NCI-H524 treated with DMSO at 0.1 percent for 48 hours (cell line): ENCODE data around the gene MPG.

Source experiments
- DNase-seq: peaks from one replicate; lab custom pipeline; 2025; lab: John Stamatoyannopoulos, UW

MPG gene

DNA sequence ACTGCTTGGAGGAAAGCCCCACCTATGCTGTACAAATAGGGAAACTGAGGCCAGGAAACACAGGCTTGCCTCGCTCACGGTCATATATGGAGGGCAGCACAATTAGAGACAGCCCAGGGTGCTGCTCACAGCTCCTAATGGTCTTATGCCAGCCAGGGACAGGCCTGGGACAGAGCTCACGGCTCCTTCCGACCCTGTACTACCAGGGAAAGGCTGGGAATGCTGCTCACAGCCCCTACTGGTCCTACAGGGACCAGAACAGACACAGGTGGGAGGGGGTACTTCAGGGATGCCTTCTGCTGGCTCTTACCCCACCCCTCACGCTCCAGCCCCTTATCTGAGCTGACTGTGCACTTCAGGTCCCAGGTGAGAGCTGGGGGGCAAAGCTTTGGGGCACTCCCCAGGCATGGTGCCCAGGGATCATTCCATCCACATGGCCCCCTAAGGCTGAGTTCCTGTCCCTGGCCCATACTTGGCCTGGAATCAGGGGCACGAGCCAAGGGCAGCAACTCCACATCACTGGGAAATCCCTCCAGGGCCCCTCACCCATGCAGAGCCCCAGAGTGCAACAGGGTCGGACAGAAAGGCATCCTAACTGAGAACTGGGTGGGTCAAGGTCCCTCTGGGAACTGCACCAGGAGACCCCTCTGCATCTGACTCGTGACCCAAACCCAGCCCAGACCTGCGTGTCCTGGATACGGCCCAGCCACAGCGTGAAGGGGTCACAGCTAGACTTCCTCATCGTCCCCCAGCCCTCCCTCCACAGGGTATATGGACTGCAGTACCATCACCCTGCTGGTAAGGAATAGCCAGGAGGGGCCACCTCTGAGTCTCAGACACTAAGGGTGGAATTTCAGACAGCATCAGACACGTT is 11.5 kb upstream of the MPG start:
- no peak for DNase-seq

DNA sequence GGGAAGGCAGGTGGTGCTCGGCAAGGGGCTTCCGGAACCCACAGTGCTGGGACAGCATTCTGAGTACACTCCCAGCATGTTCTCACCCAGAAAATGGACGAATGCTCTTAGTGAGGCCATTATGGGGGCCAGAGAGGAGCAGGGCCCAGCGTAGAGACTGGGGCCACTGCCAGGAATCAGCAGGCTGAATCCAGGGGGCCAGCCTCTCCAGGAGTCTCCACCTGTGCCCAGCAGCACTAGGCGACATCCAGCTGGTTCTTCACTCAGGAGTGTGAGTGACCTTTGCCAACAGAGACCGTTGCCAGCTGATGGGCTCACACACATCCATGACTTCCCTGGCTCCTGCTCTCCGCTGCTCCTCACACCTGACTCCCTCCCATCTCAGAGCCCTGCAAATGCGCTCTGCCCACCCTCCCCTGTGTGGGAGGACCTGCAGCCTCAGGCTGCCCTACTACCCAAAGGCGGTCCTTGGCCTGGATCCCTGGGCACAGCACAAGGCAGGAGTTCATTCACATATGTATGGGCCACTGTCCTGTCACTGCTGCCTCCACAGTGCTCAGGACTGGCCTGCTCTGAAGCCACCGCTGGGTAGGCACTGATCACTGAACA is 10.7 kb upstream of the MPG start:
- DNase-seq, result no peak

DNA sequence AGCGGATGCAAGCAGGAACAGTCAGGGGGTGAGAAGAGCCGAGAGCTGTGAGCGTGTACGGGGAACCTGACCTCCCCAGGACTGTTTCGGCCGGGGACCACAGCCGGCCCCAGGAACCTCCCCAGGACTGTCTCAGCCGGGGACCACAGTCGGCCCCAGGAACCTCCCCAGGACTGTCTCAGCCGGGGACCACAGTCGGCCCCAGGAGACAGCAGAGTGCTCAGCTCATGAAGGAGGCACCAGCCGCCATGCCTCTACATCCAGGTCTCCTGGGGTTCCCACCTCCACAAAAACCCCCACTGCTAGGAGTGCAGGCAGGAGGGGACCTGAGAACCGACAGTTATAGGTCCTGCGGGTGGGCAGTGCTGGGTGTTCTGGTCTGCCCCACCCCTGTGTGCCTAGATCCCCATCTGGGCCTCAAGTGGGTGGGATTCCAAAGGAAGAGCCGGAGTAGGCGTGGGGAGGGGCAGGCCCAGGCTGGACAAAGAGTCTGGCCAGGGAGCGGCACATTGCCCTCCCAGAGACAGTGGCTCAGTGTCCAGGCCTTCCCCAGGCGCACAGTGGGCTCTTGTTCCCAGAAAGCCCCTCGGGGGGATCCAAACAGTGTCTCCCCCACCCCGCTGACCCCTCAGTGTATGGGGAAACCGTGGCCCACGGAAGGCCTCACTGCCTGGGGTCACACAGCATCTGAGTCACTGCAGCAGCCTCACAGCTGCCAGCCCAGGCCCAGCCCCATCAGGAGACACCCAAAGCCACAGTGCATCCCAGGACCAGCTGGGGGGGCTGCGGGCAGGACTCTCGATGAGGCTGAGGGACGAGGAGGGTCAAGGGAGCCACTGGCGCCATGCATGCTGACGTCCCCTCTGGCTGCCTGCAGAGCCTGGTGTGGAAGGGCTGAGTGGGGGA is 9.9 kb upstream of the MPG start:
- no peak for DNase-seq

DNA sequence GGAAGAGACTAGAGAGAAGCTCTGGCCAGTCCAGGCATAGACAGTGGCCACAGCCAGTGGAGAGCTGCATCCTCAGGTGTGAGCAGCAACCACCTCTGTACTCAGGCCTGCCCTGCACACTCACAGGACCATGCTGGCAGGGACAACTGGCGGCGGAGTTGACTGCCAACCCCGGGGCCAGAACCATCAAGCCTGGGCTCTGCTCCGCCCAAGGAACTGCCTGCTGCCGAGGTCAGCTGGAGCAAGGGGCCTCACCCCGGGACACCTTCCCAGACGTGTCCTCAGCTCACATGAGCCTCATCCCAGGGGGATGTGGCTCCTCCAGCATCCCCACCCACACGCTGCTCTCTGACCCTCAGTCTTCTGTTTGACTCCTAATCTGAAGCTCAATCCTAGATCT is 8.8 kb upstream of the MPG start:
- DNase-seq, result no peak

DNA sequence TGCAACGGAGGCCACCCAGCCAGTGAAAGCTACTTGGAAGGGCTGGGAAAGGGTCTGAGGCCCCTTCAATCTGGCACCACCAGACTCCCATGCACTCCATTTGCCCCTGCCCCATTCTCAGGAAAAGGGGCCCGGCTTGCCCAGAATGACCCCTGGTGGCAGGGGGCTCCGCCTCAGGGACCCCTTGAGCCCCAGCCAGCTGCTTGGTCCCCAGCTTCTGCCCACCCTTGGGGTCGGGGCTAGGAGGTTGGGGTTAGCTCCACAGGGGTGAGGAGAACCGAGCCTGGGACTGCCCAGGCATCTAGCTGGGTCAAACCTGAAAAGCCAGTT is 6.8 kb upstream of the MPG start:
- no peak for DNase-seq

DNA sequence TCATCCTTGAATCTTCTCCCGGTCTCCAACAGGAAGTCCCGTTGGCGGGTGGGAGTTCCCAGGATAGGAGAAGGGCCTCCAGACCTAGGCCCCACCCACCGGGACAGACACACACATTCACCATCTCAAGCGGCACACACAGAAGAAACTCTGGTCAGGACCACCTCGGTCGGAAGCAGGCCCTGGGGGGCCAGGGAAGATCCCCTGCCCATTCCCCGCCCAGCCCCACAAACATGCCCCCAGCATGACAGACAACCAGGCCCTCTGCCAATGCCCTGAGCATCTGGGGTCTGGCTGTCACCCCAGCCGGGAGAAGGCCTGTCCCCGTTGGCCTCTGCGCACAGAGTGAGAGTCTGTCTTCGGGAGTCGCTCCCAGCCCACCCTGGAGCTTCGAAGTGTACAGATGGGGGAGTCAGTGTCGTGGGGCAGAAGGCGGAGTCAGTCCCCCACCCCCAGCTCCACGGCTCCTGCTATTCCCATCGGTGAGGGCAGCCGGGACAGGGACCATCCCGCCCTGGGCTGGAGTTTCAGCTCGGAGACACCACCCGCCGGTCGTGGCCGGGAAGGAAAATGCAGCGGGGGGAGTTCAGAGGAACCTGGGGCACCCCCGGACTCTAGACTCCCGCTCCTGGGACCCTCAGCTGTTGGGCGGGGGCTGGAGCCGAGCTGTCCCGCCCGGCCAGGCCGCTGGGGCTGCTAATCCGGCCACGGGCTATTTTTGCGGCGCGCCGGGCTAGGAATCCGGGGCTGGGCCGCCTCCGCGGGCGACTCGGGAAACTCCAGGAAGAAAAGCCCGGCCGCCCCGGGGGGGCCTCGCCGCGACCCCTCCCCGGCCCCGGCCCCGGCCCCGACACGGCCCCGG is 6.3 kb upstream of the MPG start:
- no peak for DNase-seq

DNA sequence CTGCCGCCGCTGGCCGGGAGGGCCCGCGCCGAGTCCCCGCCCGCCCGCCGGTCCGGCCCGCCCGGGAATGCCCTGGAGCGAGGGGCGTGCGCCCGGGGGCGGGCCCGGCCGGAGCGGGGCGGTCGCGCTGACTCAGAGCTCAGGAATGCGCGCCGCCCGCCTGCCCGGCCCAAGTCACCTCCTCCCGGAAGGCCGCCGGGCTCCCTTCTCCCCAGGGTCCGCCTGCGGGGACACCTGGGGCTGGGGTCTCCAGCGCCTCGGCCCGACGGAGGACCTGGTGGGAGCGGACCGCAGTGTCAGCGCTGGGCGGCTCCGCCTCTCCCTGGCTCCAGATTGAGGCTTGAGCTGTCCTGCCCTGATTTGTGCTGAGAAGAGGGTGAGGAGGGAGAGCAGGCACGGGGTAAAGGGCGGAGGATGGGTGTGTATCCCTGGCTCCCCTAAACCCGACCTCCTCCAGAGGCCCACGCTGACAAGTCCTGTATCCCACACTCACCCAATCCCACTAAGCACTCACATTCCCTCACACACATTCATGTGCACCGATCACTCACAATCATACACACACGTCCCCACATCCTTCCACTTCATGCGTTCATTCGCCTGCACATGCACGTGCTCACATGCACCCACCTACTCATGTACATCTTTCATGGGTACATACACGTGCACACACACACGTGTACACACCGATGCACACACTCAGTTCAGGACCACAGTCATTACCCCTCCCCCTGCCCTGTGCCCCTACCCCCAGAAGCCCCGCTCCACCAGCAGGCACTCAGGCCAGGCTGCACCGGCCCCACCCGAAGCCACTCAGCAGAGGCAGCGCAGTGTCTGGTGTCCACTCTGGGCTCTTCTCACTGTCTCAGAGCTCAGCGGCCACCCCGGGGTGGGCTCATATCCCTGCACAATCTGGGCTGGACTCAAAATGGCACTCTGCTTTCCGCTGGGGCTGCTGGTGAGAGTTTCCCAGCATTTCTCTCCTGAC is 5.2 kb upstream of the MPG start, which contains the start of gene RHBDF1:
Gene RHBDF1, minus strand, starts transcription at position 71 of the 988 bp plus-strand sequence. CDS start 7,616 bp downstream, outside the sequence.
- no peak for DNase-seq

DNA sequence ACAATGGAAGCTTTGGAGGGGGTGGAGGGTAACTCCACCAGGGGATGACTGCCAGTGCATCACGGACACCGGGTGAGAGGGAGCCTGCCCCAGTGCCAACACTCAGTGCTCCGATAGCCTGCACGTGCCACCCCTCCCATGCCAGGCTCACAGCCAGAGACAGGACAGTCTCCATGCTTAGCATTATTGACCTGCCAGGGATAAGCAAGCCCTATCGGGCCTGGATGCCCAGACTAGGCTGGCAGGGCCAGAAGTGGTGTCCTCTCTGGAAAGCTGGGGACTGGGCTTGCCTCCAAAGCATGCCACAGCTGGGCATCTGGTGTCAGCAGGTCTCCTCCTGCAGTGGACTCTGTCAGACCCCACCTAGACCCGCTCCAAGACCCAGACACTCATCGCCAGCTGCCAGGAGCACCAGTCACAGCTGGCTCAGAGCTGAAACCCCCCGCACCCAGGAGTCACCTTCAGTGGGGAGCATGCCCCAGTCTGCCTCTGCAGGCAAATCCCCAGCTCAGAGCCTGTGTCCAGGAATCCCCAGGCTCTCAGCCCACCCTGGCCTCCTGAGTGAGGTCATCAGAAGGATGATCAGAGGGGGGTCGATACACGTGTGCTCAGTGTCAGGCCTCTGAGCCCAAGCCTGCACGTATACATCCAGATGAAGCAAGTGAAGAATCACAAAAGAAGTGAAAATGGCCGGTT is 3.8 kb upstream of the MPG start:
- no peak for DNase-seq

DNA sequence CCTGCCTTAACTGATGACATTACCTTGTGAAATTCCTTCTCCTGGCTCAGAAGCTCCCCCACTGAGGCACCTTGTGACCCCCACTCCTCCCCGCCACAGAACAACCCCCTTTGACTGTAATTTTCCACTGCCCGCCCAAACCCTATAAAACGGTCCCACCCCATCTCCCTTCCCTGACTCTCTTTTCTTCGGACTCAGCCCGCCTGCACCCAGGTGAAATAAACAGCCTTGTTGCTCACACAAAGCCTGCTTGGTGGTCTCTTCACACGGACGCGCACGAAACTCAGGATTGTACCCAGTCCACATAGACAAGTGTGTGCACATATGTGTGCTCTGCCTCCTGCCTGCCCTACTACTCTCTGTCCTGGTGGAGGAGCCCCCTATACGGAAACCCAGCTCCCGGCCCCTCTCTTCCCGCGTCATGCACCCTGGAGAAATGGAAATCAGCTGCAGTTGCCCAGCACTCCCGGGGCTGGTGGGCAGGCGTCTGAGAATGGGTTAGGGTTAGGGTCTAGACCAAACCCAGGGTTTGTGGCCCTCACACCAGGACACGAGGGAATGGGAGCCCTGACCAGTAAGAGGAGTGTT is 3.2 kb upstream of the MPG start:
- no peak for DNase-seq

DNA sequence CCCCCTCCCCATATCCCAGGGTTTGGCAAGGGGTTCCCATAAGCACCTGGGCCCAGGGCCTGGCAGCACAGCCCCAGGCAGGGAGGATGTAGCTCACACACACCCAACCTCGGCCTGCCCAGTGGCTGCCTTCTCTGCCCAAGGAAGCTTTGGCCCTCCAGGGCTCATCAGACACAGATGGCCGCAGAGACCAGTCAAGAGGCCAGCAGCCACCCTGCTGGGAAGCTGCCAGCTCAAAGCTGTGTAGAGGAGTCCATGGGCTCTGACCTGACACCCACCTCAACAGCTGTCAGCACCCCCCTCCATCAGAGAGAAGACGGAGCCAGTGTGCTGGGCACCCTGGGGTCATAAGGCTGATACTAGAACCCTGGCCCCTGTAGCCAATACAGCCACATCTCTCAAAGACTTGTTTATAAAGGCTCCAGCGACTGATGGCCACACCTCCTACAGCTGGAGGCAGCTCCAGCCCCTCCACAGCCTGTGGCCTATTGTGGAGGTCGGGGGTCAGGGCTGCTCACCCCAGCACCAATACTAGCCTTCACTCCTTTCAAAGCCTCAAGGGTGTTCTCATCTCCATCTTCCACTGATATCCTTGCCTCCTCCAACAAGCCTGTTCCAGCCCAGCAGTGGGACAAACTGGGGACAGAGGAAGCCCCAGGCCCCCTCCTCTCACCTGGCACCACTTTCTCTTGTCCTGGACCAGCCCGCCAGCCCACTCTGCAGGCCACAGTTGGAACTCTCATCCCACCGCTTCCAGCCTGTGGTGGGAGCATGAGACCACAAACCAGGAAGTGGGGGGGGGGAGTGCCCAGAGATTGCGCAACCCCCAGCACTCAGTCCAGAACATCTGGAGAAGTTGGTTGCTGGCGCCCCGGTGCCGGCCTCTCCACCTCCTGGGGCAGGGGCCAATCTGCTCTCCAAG is 2.2 kb upstream of the MPG start:
- no peak for DNase-seq

DNA sequence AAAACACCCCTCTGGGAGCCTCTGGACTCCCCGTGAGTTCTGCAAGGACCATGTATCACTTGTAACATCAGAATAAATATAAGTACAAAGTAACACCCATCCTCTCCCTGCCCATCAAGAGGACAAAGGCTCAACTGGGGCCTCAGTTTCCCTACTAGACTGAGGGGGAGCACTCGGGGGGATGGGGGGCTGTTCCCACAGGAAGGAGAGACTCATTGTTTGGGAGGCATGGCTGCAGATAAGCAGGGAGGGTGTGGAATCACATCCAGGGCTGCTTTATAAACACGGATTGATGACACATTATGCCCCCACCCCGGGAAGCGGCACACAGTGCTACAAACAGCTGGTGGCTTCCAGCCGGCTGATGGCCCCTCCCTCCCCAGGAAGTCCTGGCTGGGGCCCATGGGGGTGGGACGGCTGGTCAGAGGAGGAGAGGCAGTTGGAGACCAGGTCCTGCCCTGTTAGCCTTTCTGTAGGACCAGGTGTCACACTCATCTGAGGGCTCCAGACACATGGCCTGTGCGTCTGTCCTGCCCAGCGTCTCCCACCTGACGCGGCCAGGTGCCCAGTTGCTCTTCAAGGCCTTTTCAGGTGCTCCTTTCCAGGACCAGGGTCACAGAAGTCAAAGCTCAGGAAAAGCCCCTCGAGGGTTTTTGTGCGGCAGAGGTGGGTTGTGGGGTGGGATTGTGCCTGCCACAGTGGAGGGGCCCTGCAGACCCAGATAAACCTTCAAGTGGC is 1.3 kb upstream of the MPG start:
- no peak for DNase-seq

DNA sequence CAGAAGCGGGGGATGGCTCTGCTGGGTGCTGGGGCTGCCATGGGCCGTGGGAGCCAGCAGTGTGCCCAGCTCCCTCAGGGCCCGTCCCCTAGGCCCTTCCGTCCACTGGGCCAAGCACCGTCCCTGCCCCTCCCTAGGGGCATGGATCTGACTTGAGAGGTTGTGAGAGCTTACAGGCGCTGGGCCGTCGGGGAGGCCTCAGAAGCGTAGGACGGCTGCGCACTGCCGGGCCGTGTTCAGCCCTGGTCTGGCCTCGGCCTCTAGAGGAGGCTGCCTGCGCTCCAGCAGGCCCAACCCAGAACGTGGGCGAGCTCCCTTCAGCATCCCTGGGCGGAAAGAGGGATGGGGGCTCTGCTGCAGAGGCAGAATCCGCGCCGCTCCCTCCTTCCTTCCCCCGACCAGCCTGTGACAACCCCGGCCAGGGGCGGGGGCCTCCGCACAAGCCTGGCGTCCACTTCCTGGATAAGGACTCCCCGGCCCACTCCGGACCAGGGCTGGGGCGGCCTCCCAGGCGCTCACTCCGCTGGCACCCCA is 685 bp upstream of the MPG start:
- no peak for DNase-seq

DNA sequence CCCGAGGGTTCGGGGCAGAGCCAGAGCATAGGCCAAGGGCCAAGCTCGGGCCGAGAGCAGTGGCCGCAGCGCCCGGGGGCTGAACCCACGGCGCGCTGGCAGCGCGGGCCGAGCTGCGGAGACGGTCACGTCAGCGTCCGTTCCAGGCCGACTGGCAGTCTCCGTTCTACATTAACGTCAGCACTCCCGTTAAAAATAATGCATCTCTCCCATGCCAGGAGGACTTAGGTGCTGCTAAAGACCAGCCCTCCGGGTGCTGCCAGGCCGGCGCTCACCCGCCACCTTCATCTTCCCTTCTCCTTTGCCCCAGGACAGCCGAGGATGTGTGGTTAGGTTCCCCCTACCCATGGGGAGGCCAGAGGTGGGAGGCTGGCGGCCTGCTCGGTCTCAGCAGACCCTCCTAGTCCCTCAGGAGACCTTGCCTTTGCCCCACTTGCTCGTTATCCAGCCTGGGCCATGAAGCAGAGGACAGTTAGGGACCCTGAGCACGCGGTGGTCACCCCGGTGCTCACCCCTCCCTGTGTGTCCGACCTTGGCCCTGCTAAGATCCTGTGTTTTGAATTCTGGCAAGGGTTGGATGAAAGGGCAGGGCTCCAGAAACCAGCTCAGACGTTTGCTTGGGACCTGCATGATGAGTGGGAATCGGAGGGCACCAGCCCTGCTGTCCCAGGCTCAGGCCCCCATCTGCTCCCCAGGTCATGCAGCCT is 572 bp downstream of the MPG start:
- no peak for DNase-seq

DNA sequence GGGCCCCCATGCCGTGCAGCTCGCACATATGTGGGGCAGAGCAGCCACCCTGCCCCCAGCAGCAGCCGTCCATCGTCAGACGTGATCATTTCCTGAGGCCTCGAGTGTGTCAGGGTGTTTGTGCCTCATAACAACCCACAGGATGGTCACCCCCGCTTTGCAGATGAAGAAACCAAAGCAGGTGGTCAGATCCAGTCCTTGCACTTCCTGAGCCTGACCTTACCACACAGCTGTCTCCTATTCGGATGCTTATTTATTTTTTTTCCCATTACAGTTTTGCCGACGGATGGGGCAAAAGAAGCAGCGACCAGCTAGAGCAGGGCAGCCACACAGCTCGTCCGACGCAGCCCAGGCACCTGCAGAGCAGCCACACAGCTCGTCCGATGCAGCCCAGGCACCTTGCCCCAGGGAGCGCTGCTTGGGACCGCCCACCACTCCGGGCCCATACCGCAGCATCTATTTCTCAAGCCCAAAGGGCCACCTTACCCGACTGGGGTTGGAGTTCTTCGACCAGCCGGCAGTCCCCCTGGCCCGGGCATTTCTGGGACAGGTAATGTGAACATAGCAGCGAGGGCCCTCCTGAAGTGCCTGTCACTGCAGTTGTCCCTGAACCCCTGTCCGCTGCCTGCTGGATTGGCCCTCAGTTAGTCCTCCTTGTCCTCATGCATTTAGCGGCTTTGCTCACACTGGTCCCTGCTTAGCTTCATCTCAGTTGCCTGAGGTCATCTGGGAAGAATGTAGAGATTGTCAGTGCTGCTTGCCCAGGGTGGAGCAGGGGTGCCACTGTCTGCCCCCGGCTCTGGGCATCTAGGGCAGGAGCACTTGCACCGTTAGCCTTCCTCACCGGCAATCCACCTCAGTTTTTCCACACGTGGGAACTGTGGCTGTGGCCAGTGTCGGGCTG is 1.4 kb downstream of the MPG start:
- no peak for DNase-seq

DNA sequence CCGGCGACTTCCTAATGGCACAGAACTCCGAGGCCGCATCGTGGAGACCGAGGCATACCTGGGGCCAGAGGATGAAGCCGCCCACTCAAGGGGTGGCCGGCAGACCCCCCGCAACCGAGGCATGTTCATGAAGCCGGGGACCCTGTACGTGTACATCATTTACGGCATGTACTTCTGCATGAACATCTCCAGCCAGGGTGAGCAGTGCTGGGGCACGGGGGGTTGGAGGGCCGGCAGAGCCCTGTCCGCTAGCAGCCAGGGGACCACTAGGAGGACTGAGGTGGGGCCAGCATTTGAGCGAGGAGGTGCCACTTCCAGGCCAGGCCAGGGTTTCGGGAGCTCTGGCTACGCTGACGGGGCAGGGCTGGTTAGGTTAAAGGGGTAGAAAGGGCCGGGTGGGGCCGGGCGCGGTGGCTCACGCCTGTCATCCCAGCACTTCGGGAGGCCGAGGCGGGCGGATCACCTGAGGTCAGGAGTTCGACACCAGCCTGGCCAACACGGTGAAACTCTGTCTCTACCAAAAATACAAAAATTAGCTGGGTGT is 5.1 kb downstream of the MPG start:
- no peak for DNase-seq
